TTC549 (cell line): ENCODE measurements around the gene HERC4.
"Not testable (repeated sequence)": the region's sequence is repeated elsewhere in the genome, so short reads cannot be mapped to it uniquely, and the experiment has no call there.

Experiments
- FAIRE-seq: peaks from 2 replicates; lab custom pipeline; 2012; peaks lifted over from hg19 to GRCh38; lab: Jason Lieb, UNC

Gene HERC4

GRCh38 chr10:67955614-67956013, 119.5 kb downstream of the HERC4 start:
- no peak for FAIRE-seq

- FAIRE-seq, result no peak
Measured at GRCh38 chr10:67943917-67944316, 131.2 kb downstream of the HERC4 start.

GRCh38 chr10:67936416-67936815, 138.7 kb downstream of the HERC4 start:
- FAIRE-seq, result no peak

GRCh38 chr10:67935223-67935622, 139.9 kb downstream of the HERC4 start:
- FAIRE-seq, result no peak

- no peak for FAIRE-seq
Measured at GRCh38 chr10:67934336-67934735, 140.7 kb downstream of the HERC4 start.

GRCh38 chr10:67933199-67933598, 141.9 kb downstream of the HERC4 start:
- no peak for FAIRE-seq

- no peak for FAIRE-seq
Measured at GRCh38 chr10:67926951-67927350, 148.1 kb downstream of the HERC4 start.

- no peak for FAIRE-seq
Measured at GRCh38 chr10:67925449-67926005, 149.6 kb downstream of the HERC4 start.

- FAIRE-seq, result no peak
Measured at GRCh38 chr10:67924136-67924535, 150.9 kb downstream of the HERC4 start.

GRCh38 chr10:67923551-67923950, 151.5 kb downstream of the HERC4 start:
- FAIRE-seq, result no peak

GRCh38 chr10:67921065-67921464, 154.0 kb downstream of the HERC4 start:
- FAIRE-seq, result no peak

GRCh38 chr10:67917679-67918078, 157.4 kb downstream of the HERC4 start:
- no peak for FAIRE-seq

- no peak for FAIRE-seq
Measured at GRCh38 chr10:67917169-67917568, 157.9 kb downstream of the HERC4 start.

- no peak for FAIRE-seq
Measured at GRCh38 chr10:67914777-67915340, 160.2 kb downstream of the HERC4 start.

GRCh38 chr10:67912331-67912946, 162.6 kb downstream of the HERC4 start:
- FAIRE-seq, result no peak

- FAIRE-seq, result no peak
Measured at GRCh38 chr10:67903581-67903980, 171.5 kb downstream of the HERC4 start.

GRCh38 chr10:67893637-67894036, 181.4 kb downstream of the HERC4 start:
- no peak for FAIRE-seq

- no peak for FAIRE-seq
Measured at GRCh38 chr10:67884842-67885670, 190.0 kb downstream of the HERC4 start.

- FAIRE-seq, result no peak
Measured at GRCh38 chr10:67884313-67884841, 190.7 kb downstream of the HERC4 start, which contains the start of gene SIRT1. TSS of gene SIRT1 (plus strand) at chr10:67884656. CDS start at chr10:67884722, 66 bp downstream.

- no peak for FAIRE-seq
Measured at GRCh38 chr10:67883710-67884312, 191.3 kb downstream of the HERC4 start.

GRCh38 chr10:67878133-67878532, 196.9 kb downstream of the HERC4 start:
- no peak for FAIRE-seq

GRCh38 chr10:67877421-67877820, 197.7 kb downstream of the HERC4 start:
- not testable (repeated sequence) for FAIRE-seq
